Thoracic aorta (tissue), 2 donors: ENCODE data around the gene NKX6-2. TPM values are rescaled to one million over a fixed set of nuclear protein-coding genes. Genes with fewer than 3 reads are reported as not detected.

Source experiments
- ATAC-seq: fragments of 150-250 bp; one replicate; pipeline ENCODE4 v1.8.0; 2017; ENCODE audit warnings: low read depth; ENCODE audit not compliant: insufficient number of reproducible peaks, low FRiP score
- DNase-seq: peaks from one replicate; pipeline ENCODE4 v3.0.0-alpha.2; 2020; ENCODE audit warnings: low spot score
- H3K27ac ChIP-seq, 2 donors: fragments of 200-600 bp; sonication (generic); 1 replicate in 1 of 2; 2 replicates in 1 of 2; pipeline ENCODE4 v1.5.1; 2016; ENCODE audit warnings: mild to moderate bottlenecking in 2 of 2, moderate library complexity in 2 of 2
- H3K27me3 ChIP-seq: fragments of 200-600 bp; sonication (generic); replicated peaks from 2 replicates; pipeline ENCODE4 v1.6.0; 2016; ENCODE audit warnings: mild to moderate bottlenecking; ENCODE audit not compliant: insufficient read depth
- H3K36me3 ChIP-seq: fragments of 200-600 bp; sonication (generic); one replicate; pipeline ENCODE4 v1.5.1; 2016
- H3K4me1 ChIP-seq, 2 donors: fragments of 200-600 bp; sonication (generic); 1 replicate in 1 of 2; 2 replicates in 1 of 2; pipeline versions ENCODE4 v1.5.1 to v1.6.0; 2016; ENCODE audit warnings: low read depth in 2 of 2, mild to moderate bottlenecking in 1 of 2; ENCODE audit not compliant: control insufficient read depth in 1 of 2
- H3K4me3 ChIP-seq: fragments of 200-600 bp; sonication (generic); 2 replicates; pipeline ENCODE4 v1.5.1; 2016; ENCODE audit warnings: mild to moderate bottlenecking
- H3K9me3 ChIP-seq: fragments of 200-600 bp; sonication (generic); 2 replicates; pipeline ENCODE4 v1.5.1; 2016
- total RNA-seq, 2 donors: library from RNA; depleted of rRNA; stranded (reverse); fragments of >200 nt; gene quantifications; one replicate each; pipeline versions ENCODE4 v1.1.0 to v1.2.3, GENCODE V29; 2016
- TF ChIP-seq, protein P1 (sequence below): fragments of 200-600 bp; sonication (generic); IDR thresholded peaks from one replicate; pipeline ENCODE4 v1.5.1; 2019; ENCODE audit warnings: antibody characterized with exemption

NKX6-2 gene
- total RNA-seq, 2 donors from 2014 or later = 19.8 TPM; not detected in 1

DNA sequence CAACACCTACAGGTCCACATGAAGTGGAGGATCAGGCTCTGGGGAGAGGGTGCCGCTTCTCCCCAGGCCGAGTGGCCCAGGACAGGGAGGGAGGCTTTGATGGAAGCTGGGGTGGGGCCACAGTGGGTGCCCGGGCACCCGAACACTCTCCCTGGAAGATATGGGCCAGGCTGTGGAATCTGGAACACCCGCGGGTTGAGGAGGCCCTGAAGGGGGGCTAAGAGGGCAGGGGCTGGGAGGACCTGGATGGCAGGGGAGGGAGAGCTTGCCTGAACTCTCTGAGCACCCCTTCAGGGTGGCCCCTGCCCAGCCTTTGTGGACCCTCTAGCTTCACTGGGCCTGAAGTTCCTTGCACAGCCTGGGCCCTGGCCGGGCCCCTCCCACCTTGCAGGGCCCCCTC is 4.5 kb upstream of the NKX6-2 start:
- H3K4me1 ChIP-seq = peaks cover 4 to 12% of the 10 kb centered on the region in 2 donors
- H3K36me3 ChIP-seq = no peaks in the 10 kb centered on the region
- DNase-seq (no peak), ATAC-seq (no peak)
- H3K4me3 ChIP-seq = no peak overlapping the region
- no peaks in the 10 kb centered on the region for H3K27me3 ChIP-seq
- TF ChIP-seq, protein P1, sequence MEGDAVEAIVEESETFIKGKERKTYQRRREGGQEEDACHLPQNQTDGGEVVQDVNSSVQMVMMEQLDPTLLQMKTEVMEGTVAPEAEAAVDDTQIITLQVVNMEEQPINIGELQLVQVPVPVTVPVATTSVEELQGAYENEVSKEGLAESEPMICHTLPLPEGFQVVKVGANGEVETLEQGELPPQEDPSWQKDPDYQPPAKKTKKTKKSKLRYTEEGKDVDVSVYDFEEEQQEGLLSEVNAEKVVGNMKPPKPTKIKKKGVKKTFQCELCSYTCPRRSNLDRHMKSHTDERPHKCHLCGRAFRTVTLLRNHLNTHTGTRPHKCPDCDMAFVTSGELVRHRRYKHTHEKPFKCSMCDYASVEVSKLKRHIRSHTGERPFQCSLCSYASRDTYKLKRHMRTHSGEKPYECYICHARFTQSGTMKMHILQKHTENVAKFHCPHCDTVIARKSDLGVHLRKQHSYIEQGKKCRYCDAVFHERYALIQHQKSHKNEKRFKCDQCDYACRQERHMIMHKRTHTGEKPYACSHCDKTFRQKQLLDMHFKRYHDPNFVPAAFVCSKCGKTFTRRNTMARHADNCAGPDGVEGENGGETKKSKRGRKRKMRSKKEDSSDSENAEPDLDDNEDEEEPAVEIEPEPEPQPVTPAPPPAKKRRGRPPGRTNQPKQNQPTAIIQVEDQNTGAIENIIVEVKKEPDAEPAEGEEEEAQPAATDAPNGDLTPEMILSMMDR = no peak
- H3K27ac ChIP-seq = no peak overlapping the region
- H3K9me3 ChIP-seq = no peaks in the 10 kb centered on the region

- DNase-seq (no peak), ATAC-seq (no peak)
- H3K4me1 ChIP-seq = peaks cover 4 to 16% of the 10 kb centered on the region in 2 donors
- no peak overlapping the region for H3K4me3 ChIP-seq
- H3K36me3 ChIP-seq = no peaks in the 10 kb centered on the region
- H3K9me3 ChIP-seq = no peaks in the 10 kb centered on the region
- TF ChIP-seq, protein P1 = no peak
- H3K27me3 ChIP-seq = no peaks in the 10 kb centered on the region
- no peak overlapping the region for H3K27ac ChIP-seq
These were observed 3.8 kb upstream of the NKX6-2 start for GRCh38 chr10:132789659-132790148.

- Histone ChIP-seq H3K4me1 (peaks cover 4 to 16% of the 10 kb centered on the region in 2 donors), H3K4me3 (no peak overlapping the region), H3K27ac (no peak overlapping the region), H3K27me3 (no peaks in the 10 kb centered on the region), H3K9me3 (peaks cover 2% of the 10 kb centered on the region), H3K36me3 (no peaks in the 10 kb centered on the region)
- ATAC-seq (no peak), DNase-seq (no peak)
- TF ChIP-seq, protein P1 = no peak
These were observed 2.9 kb upstream of the NKX6-2 start for GRCh38 chr10:132788831-132789219.

DNA sequence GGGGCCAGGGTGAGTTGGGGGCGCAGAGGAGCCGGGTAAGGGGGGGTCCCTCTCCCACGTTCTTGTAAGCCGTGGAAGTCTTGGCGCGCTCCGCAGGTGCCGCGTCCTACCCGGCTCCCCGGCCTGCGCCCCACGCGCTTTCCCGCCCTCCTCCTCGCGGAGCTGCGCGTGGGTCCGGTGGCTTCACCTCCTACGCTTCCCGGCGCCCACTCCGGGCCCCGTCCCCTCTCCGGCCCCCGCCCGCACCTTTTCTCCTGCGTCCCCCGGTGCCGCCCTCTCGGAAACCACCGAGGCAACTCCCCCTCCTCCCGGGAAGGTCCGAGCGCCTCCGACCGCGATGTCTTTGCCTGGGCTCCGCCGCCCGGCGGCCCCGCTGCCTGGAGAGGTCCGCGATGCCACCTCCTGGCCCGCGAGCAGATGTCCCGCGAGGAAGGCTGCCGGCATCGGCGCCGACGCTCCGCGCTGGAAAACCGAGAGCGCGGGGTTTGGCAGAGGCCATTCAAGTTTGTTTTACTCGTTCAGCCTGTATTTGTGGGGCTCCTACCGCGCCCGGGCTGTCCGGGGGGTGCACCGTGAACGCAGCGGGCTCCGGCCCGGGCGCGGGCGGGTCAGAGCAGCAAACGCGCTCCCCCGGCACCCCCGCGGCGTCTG is 2.4 kb upstream of the NKX6-2 start:
- peaks cover 3% of the 10 kb centered on the region for H3K9me3 ChIP-seq
- no peak overlapping the region for H3K4me3 ChIP-seq
- H3K36me3 ChIP-seq = peaks cover under 1% of the 10 kb centered on the region
- DNase-seq = no peak
- no peaks in the 10 kb centered on the region for H3K27me3 ChIP-seq
- no peak overlapping the region for H3K27ac ChIP-seq
- H3K4me1 ChIP-seq = peaks cover 4 to 16% of the 10 kb centered on the region in 2 donors
- no peak for ATAC-seq
- TF ChIP-seq, protein P1 = no peak

DNA sequence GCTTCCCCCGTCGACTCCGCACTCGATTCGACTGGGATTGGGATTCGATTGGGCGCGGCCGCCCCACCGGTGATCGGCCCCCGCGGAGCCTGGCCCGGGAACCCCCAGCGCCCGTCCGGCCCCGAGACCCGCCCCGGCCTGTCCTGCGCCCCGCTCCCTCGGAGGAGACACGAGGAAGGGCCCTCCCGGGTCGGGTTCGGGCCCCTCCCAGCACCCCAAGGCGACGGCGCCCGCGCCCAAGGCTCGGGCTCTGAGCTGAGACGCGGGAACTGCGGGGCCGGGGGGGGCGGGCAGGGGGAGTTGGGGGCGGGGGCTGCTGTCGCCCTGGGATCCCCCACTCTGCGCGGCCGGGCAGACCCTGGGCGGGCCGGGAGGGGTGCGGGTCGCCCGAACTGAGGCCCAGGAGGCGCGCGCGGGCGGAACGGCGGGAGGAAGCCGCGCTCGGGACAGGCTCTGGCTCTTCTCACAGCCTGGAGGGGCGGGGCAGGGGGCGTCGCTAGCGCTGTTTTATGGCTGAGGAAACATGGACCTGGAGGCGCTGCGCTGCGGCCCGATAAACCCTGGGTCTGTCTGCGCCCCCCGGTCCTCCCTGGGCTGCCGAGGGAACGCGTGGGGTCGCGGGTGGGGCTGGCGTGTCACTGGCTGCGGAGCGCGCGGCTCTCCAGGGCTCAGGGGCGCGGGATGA is 1.7 kb upstream of the NKX6-2 start:
- peaks cover 3% of the 10 kb centered on the region for H3K9me3 ChIP-seq
- no peak overlapping the region for H3K27ac ChIP-seq
- no peaks in the 10 kb centered on the region for H3K27me3 ChIP-seq
- H3K4me1 ChIP-seq = peaks cover 4 to 16% of the 10 kb centered on the region in 2 donors
- H3K36me3 ChIP-seq = peaks cover 7% of the 10 kb centered on the region
- ATAC-seq (no peak), DNase-seq (no peak)
- H3K4me3 ChIP-seq = peak overlapping the region; percentile 33
- TF ChIP-seq, protein P1 = no peak
